Chondrocyte (in vitro differentiated cells): ENCODE results near the gene COLEC12. TPM values are rescaled to one million over a fixed set of nuclear protein-coding genes. Genes with fewer than 3 reads are reported as not detected.

Experiments used
- DNase-seq: peaks from one replicate; pipeline ENCODE4 v3.0.0; 2021; ENCODE audit warnings: mixed read lengths, low spot score
- H3K27ac Mint-ChIP-seq: one replicate; pipeline ENCODE4 v1.8.0; 2021; ENCODE audit warnings: mild to moderate bottlenecking, moderate library complexity, mixed read lengths; ENCODE audit not compliant: unreplicated experiment
- H3K27me3 Mint-ChIP-seq: 2 replicates; pipeline ENCODE4 v1.8.0; 2021; ENCODE audit warnings: low read depth, mixed read lengths
- H3K36me3 Mint-ChIP-seq: 2 replicates; pipeline ENCODE4 v1.8.0; 2021; ENCODE audit warnings: low read depth, mixed read lengths
- H3K4me1 Mint-ChIP-seq: 2 replicates; pipeline ENCODE4 v1.8.0; 2021; ENCODE audit warnings: low read depth, mild to moderate bottlenecking, mixed read lengths
- H3K4me3 Mint-ChIP-seq: one replicate; pipeline ENCODE4 v1.8.0; 2021; ENCODE audit warnings: mild to moderate bottlenecking, moderate library complexity, mixed read lengths; ENCODE audit not compliant: unreplicated experiment
- H3K9me3 Mint-ChIP-seq: 2 replicates; pipeline ENCODE4 v1.8.0; 2021; ENCODE audit warnings: low read depth, mixed read lengths
- CTCF ChIP-seq: fragments of 200-600 bp; sonication (generic); IDR thresholded peaks from 2 replicates; pipeline ENCODE4 v1.5.0; 2021; ENCODE audit warnings: antibody characterized with exemption, mild to moderate bottlenecking, moderate library complexity
- total RNA-seq: library from RNA; stranded (reverse); gene quantifications from 3 replicates; pipeline ENCODE4 v1.2.1, GENCODE V29; 2021

COLEC12 gene
- total RNA-seq, 1 donor from 2014 or later, result 2.1 TPM

- H3K27ac Mint-ChIP-seq, result no peak overlapping the region
- peaks cover 26% of the 10 kb centered on the region for H3K4me1 Mint-ChIP-seq
- H3K36me3 Mint-ChIP-seq, result no peaks in the 10 kb centered on the region
- DNase-seq, result no peak
- H3K9me3 Mint-ChIP-seq, result peaks cover 2% of the 10 kb centered on the region
- no peak overlapping the region for H3K4me3 Mint-ChIP-seq
- no peak for TF ChIP-seq CTCF
- H3K27me3 Mint-ChIP-seq, result no peaks in the 10 kb centered on the region
Observed at GRCh38 chr18:435940-436339, 64.6 kb downstream of the COLEC12 start.

DNA sequence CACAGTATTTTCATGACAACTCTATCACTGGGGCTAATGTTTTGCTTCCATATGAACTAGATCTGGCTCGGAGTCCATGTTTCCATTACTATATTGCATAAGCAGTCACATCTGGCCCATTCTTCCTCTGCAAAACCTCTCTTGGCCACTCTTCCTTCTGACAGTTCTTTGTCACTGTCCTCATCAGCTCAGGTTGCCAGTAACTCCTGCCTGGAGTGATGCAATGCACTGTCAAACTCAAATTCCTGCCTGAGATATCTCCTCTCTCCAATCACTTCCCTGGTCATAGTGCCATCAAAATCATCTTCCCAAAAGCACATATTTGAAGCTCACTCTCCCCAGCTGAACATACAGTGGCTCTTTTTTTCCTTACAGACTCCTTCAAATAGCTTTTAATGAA is 66.1 kb downstream of the COLEC12 start:
- H3K27ac Mint-ChIP-seq, result peak overlapping the region; percentile 46
- H3K36me3 Mint-ChIP-seq, result no peaks in the 10 kb centered on the region
- peaks cover 26% of the 10 kb centered on the region for H3K4me1 Mint-ChIP-seq
- H3K27me3 Mint-ChIP-seq, result no peaks in the 10 kb centered on the region
- TF ChIP-seq CTCF, result no peak
- H3K9me3 Mint-ChIP-seq, result peaks cover 2% of the 10 kb centered on the region
- DNase-seq, result no peak
- H3K4me3 Mint-ChIP-seq, result no peak overlapping the region

DNA sequence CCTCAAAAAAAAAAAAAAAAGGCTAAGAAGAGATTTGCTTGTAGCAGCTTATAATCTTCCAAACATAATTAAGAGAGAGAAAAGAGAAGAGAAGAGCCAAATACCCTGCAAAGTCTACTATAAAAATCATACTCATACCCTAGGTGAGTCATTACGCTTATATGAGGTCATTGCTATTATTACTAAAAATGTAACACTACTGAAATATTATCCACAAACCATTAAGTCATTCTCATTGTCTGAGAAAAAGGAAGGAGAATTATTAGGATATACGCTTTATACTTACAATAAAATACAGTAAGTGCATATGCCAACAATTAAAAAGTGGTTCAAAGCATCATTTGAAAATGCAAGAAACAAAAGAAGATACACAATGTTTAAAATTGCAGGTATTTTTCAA is 66.5 kb downstream of the COLEC12 start:
- DNase-seq, result no peak

GRCh38 chr18:433298-433697 is 67.2 kb downstream of the COLEC12 start:
- Mint-ChIP-seq H3K4me1 (peaks cover 33% of the 10 kb centered on the region), H3K4me3 (no peak overlapping the region), H3K27ac (no peak overlapping the region), H3K9me3 (peaks cover 2% of the 10 kb centered on the region), H3K27me3 (no peaks in the 10 kb centered on the region), H3K36me3 (no peaks in the 10 kb centered on the region)
- TF ChIP-seq CTCF, result no peak
- DNase-seq, result no peak

More for the DNA sequence above, 66.5 kb downstream of the COLEC12 start:
- H3K27me3 Mint-ChIP-seq, result no peaks in the 10 kb centered on the region
- no peak for TF ChIP-seq CTCF
- no peaks in the 10 kb centered on the region for H3K36me3 Mint-ChIP-seq
- no peak overlapping the region for H3K27ac Mint-ChIP-seq
- H3K4me3 Mint-ChIP-seq, result no peak overlapping the region
- H3K9me3 Mint-ChIP-seq, result peaks cover 2% of the 10 kb centered on the region
- peaks cover 29% of the 10 kb centered on the region for H3K4me1 Mint-ChIP-seq

- no peaks in the 10 kb centered on the region for H3K27me3 Mint-ChIP-seq
- H3K4me1 Mint-ChIP-seq, result peaks cover 33% of the 10 kb centered on the region
- peaks cover 2% of the 10 kb centered on the region for H3K9me3 Mint-ChIP-seq
- TF ChIP-seq CTCF, result no peak
- H3K27ac Mint-ChIP-seq, result no peak overlapping the region
- H3K36me3 Mint-ChIP-seq, result no peaks in the 10 kb centered on the region
- DNase-seq, result no peak
- H3K4me3 Mint-ChIP-seq, result no peak overlapping the region
Observed at GRCh38 chr18:432791-433190, 67.7 kb downstream of the COLEC12 start.
